ENCODE measurements around the gene SWI5. TPM values are rescaled to one million over a fixed set of nuclear protein-coding genes. Genes with fewer than 3 reads are reported as not detected.

Gene SWI5
- total RNA-seq, 1 experiment from 2014 or later: 22.4 TPM

DNA sequence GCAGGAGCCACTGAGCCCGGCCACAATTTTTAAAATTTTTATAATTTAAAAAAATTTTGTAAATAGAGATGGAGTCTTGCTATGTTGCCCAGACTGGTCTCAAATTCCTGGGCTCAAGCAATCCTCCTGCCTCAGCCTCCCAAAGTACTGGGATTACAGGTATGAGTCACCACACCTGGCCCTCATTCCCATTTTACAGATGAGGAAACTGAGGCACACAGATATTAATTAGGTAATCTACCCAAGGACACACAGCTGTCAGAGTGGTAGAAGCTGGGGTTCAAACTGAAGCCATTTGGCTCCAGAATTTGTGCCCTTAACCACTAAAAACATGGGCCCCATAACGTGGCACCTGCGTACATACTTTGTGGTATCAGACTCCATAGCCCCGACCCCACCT is 38.6 kb downstream of the SWI5 start:
- no TSS peak for BruUV-seq (replicated peaks)
- Histone ChIP-seq H3K27me3 (ENCODE audit: insufficient read depth, low read length) (no peaks in the 10 kb centered on the region), H3K9ac (ENCODE audit: low read length) (no peak overlapping the region), H3K4me1 (ENCODE audit: control insufficient read depth in 1 of 2, insufficient read depth in 2 of 2, low read length in 2 of 2) (no peaks in the 10 kb centered on the region), H3K79me2 (ENCODE audit: insufficient read depth, low read length) (no peaks in the 10 kb centered on the region), H4K20me1 (ENCODE audit: insufficient read depth) (no peaks in the 10 kb centered on the region), H3K36me3 (ENCODE audit: control insufficient read depth in 1 of 2, insufficient read depth in 2 of 2, low read length in 2 of 2) (peaks cover 21 to 23% of the 10 kb centered on the region in 2 experiments), H2AFZ (ENCODE audit: low read depth, low read length, poor library complexity, severe bottlenecking) (no peak overlapping the region), H3K4me2 (ENCODE audit: low read length) (no peak overlapping the region), H3K27ac (ENCODE audit: low read depth, low read length) (no peak overlapping the region), H3K9me3 (ENCODE audit: control insufficient read depth in 1 of 2, insufficient read depth in 1 of 2, low read depth in 1 of 2, low read length in 2 of 2) (no peaks in the 10 kb centered on the region), H3K9me2 (ENCODE audit: insufficient read depth) (no peaks in the 10 kb centered on the region), H3K4me3 (replicated peaks in 1 of 2; ENCODE audit: low read depth in 1 of 2, low read length in 2 of 2) (no peak overlapping the region)
- DNase-seq (ENCODE audit: low read depth, low spot score) (no peak), ATAC-seq (no peak)
- intact Hi-C loops (cut with micrococcal nuclease): no loop called here
- TF ChIP-seq SIN3A (IDR thresholded peaks at IDR 0.05; ENCODE audit: low read depth) (no peak), CBX3 (IDR thresholded peaks at IDR 0.05; ENCODE audit: low read depth) (no peak), TCF7L2 (IDR thresholded peaks at IDR 0.05; ENCODE audit: borderline replicate concordance, extremely low read depth, insufficient read depth, insufficient read length) (no peak), YY1 (IDR thresholded peaks at IDR 0.05; ENCODE audit: extremely low read depth, insufficient replicate concordance, low read depth, low read length) (no peak), SP1 (IDR thresholded peaks at IDR 0.05; ENCODE audit: low read depth) (no peak), SRF (IDR thresholded peaks at IDR 0.05; ENCODE audit: low read depth) (no peak), FOSL1 (IDR thresholded peaks at IDR 0.05; ENCODE audit: low read depth) (no peak), EZH2phosphoT487 (IDR thresholded peaks at IDR 0.05; ENCODE audit: borderline replicate concordance) (no peak), POLR2AphosphoS5 (IDR thresholded peaks at IDR 0.05; ENCODE audit: low read depth, low read length) (no peak), RAD21 (IDR thresholded peaks at IDR 0.05; ENCODE audit: low read depth) (no peak), MAX (IDR thresholded peaks at IDR 0.05) (no peak), ZFX (IDR thresholded peaks at IDR 0.05) (no peak), EGR1 (IDR thresholded peaks at IDR 0.05; ENCODE audit: low read depth) (no peak), ELF1 (IDR thresholded peaks at IDR 0.05; ENCODE audit: borderline replicate concordance, low read depth) (no peak), CEBPB (IDR thresholded peaks at IDR 0.05; ENCODE audit: low read depth) (no peak), EZH2 (IDR thresholded peaks at IDR 0.05) (no peak), POLR2A (IDR thresholded peaks at IDR 0.05; ENCODE audit: borderline replicate concordance, extremely low read depth, insufficient read depth, insufficient read length) (no peak)
- TF ChIP-seq, protein P1, sequence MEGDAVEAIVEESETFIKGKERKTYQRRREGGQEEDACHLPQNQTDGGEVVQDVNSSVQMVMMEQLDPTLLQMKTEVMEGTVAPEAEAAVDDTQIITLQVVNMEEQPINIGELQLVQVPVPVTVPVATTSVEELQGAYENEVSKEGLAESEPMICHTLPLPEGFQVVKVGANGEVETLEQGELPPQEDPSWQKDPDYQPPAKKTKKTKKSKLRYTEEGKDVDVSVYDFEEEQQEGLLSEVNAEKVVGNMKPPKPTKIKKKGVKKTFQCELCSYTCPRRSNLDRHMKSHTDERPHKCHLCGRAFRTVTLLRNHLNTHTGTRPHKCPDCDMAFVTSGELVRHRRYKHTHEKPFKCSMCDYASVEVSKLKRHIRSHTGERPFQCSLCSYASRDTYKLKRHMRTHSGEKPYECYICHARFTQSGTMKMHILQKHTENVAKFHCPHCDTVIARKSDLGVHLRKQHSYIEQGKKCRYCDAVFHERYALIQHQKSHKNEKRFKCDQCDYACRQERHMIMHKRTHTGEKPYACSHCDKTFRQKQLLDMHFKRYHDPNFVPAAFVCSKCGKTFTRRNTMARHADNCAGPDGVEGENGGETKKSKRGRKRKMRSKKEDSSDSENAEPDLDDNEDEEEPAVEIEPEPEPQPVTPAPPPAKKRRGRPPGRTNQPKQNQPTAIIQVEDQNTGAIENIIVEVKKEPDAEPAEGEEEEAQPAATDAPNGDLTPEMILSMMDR (IDR thresholded peaks at IDR 0.05 in 2 of 3, conservative IDR thresholded peaks at IDR 0.05 in 1 of 3; ENCODE audit: borderline replicate concordance in 1 of 3, insufficient read depth in 1 of 3, low read depth in 2 of 3, low read length in 2 of 3): no peak
- TF ChIP-seq, protein P2, sequence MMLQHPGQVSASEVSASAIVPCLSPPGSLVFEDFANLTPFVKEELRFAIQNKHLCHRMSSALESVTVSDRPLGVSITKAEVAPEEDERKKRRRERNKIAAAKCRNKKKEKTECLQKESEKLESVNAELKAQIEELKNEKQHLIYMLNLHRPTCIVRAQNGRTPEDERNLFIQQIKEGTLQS (IDR thresholded peaks at IDR 0.05): no peak
- TF ChIP-seq, protein P3, sequence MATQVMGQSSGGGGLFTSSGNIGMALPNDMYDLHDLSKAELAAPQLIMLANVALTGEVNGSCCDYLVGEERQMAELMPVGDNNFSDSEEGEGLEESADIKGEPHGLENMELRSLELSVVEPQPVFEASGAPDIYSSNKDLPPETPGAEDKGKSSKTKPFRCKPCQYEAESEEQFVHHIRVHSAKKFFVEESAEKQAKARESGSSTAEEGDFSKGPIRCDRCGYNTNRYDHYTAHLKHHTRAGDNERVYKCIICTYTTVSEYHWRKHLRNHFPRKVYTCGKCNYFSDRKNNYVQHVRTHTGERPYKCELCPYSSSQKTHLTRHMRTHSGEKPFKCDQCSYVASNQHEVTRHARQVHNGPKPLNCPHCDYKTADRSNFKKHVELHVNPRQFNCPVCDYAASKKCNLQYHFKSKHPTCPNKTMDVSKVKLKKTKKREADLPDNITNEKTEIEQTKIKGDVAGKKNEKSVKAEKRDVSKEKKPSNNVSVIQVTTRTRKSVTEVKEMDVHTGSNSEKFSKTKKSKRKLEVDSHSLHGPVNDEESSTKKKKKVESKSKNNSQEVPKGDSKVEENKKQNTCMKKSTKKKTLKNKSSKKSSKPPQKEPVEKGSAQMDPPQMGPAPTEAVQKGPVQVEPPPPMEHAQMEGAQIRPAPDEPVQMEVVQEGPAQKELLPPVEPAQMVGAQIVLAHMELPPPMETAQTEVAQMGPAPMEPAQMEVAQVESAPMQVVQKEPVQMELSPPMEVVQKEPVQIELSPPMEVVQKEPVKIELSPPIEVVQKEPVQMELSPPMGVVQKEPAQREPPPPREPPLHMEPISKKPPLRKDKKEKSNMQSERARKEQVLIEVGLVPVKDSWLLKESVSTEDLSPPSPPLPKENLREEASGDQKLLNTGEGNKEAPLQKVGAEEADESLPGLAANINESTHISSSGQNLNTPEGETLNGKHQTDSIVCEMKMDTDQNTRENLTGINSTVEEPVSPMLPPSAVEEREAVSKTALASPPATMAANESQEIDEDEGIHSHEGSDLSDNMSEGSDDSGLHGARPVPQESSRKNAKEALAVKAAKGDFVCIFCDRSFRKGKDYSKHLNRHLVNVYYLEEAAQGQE (IDR thresholded peaks at IDR 0.05; ENCODE audit: low read depth): no peak
- ChIA-PET CTCF (no interaction called here), POLR2A (no interaction called here), RAD21 (ENCODE audit: low non-redundant PET in 1 of 2, low total read pairs in 2 of 2, uncharacterized antibody in 2 of 2, unreplicated experiment in 2 of 2) (no interaction called here)

All from HCT116 (cell line).